ENCODE measurements around the gene MDK.

The MDK gene

GRCh38 chr11:46348566-46349401 lies 32.7 kb upstream of the MDK start:
- no peak for DNase-seq

GRCh38 chr11:46350695-46351094 lies 30.8 kb upstream of the MDK start:
- no peak for DNase-seq

GRCh38 chr11:46351148-46351547 lies 30.3 kb upstream of the MDK start:
- DNase-seq = no peak

GRCh38 chr11:46351606-46352005 lies 29.9 kb upstream of the MDK start:
- no peak for DNase-seq

- peak; percentile 85 for DNase-seq
These were observed 29.2 kb upstream of the MDK start for GRCh38 chr11:46352063-46352841.

- no peak for DNase-seq
These were observed 27.8 kb upstream of the MDK start for GRCh38 chr11:46353698-46354097.

- no peak for DNase-seq
These were observed 24.5 kb upstream of the MDK start for GRCh38 chr11:46356924-46357482.

GRCh38 chr11:46357483-46357936 lies 24.0 kb upstream of the MDK start:
- no peak for DNase-seq

GRCh38 chr11:46359953-46360352 lies 21.5 kb upstream of the MDK start:
- no peak for DNase-seq

- DNase-seq = no peak
These were observed 20.6 kb upstream of the MDK start for GRCh38 chr11:46360878-46361277.

GRCh38 chr11:46361283-46362155 lies 19.9 kb upstream of the MDK start:
- peak; percentile 83 for DNase-seq

- no peak for DNase-seq
These were observed 19.1 kb upstream of the MDK start for GRCh38 chr11:46362156-46363030.

- peak; percentile 59 for DNase-seq
These were observed 18.4 kb upstream of the MDK start for GRCh38 chr11:46363031-46363407.

GRCh38 chr11:46363455-46364005 lies 17.9 kb upstream of the MDK start:
- peak; percentile 60 for DNase-seq

GRCh38 chr11:46364056-46364455 lies 17.4 kb upstream of the MDK start:
- DNase-seq = no peak

- no peak for DNase-seq
These were observed 16.7 kb upstream of the MDK start for GRCh38 chr11:46364791-46365190.

- DNase-seq = no peak
These were observed 15.2 kb upstream of the MDK start for GRCh38 chr11:46366260-46366659.

- no peak for DNase-seq
These were observed 14.8 kb upstream of the MDK start for GRCh38 chr11:46366661-46367161.

GRCh38 chr11:46367244-46367915 lies 14.1 kb upstream of the MDK start:
- DNase-seq = peak; percentile 80

GRCh38 chr11:46367916-46368267 lies 13.6 kb upstream of the MDK start:
- no peak for DNase-seq
